ENCODE measurements around the gene HCFC2. TPM values are rescaled to one million over a fixed set of nuclear protein-coding genes. Genes with fewer than 3 reads are reported as not detected.

HCFC2 gene
- total and polyA plus RNA-seq, 2 of the 8 experiments (the other 6 are each of a cell fraction or from before 2014, with no cell fraction given): 0.62 to 1.8 TPM

DNA sequence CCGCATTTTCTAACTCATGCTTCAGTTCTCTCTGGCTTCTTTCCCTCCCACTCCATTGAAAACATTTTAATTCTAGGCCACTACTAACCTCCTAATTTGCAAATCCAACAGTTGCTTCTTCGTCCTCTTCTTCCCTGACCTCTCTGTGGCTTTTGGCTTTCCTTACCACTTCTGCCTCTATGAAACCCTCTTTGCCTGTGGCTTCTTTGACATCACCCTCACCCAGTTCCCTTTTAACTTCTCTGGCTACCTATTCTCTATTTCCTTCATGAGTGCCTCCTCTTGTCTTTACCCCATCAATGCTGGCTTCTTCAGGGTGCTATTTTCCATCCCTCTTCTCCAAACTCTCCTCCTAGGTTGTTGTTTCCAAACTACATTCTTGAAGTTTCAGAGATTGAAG lies 4.4 kb upstream of the HCFC2 start (continued):
- no peak for TF ChIP-seq ATF2 (IDR thresholded peaks at IDR 0.05; ENCODE audit: low read length)
- TF ChIP-seq ASH2L (IDR thresholded peaks at IDR 0.05; ENCODE audit: low read length): no peak
- no peak for TF ChIP-seq SP4 (IDR thresholded peaks at IDR 0.05; ENCODE audit: low read length)
- TF ChIP-seq EGR1 (IDR thresholded peaks at IDR 0.05; ENCODE audit: borderline replicate concordance, low read depth, low read length): no peak
- no peak for TF ChIP-seq TAF7 (optimal IDR thresholded peaks at IDR 0.05; ENCODE audit: borderline replicate concordance, low read depth, low read length)
- TF ChIP-seq RBBP5 (IDR thresholded peaks at IDR 0.05; ENCODE audit: borderline replicate concordance, low read depth, low read length): no peak
- no peak for TF ChIP-seq RAD21 (IDR thresholded peaks at IDR 0.05 in 1 of 2, conservative IDR thresholded peaks at IDR 0.05 in 1 of 2; ENCODE audit: low read depth in 2 of 2, low read length in 2 of 2)
- no peak for TF ChIP-seq BCL11A (IDR thresholded peaks at IDR 0.05; ENCODE audit: low read depth in 2 of 2, low read length in 2 of 2)
- no peak for TF ChIP-seq GABPA (IDR thresholded peaks at IDR 0.05; ENCODE audit: borderline replicate concordance, insufficient read depth, low read length)

All from H1 (cell line).